A549 treated with AZD9567 at 1 μM for 4 hours (cell line): ENCODE results near the gene UXT. TPM values are rescaled to one million over a fixed set of nuclear protein-coding genes. Genes with fewer than 3 reads are reported as not detected.

Experiments used
- total RNA-seq: library from RNA; stranded (reverse); fragments of 200-300 nt; extraction: Qiagen RNA extraction; gene quantifications from 5 replicates; pipeline ENCODE4 v1.2.3, GENCODE V29; 2022; ENCODE audit not compliant: insufficient read depth

Gene UXT, protein sequence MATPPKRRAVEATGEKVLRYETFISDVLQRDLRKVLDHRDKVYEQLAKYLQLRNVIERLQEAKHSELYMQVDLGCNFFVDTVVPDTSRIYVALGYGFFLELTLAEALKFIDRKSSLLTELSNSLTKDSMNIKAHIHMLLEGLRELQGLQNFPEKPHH
- 141 to 190 TPM (median 178 TPM) in 5 replicates for total RNA-seq

DNA sequence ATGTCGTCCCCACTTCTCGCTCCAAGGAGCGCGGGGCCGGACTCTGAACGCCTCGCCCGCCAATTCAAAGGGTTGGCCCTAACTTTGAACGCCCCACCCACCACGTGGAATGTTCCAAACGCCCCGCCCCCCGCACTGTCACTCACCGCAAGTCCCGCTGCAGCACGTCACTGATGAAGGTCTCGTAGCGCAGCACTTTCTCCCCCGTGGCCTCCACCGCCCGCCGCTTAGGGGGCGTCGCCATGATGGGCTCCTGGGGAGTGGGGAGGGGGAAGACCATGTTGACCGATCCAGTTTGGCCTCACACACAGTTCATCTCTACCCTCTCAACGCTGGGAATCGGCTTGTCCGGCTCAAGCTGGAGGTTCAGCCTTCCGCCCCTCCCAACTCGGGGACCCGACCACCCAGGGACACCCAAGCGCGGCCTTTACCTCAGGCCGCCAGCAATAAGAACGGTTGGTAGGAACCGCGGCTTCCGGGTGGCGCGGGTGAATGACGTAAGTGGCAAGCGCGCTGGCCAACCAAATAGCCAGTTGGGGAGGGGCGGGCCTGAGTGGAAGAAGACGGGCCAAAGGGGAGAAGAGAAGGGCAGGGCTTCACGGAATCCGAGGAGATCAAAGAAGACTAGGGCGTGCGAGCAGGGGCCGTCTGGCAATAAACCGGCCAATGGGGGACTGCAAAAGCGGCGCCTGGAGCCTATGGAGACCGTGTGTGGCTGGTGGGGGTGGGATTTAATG lies at the start of gene UXT:
UXT (minus strand) TSS at position 497 of the 737 bp plus-strand sequence; CDS start at position 244, 253 bp downstream.

DNA sequence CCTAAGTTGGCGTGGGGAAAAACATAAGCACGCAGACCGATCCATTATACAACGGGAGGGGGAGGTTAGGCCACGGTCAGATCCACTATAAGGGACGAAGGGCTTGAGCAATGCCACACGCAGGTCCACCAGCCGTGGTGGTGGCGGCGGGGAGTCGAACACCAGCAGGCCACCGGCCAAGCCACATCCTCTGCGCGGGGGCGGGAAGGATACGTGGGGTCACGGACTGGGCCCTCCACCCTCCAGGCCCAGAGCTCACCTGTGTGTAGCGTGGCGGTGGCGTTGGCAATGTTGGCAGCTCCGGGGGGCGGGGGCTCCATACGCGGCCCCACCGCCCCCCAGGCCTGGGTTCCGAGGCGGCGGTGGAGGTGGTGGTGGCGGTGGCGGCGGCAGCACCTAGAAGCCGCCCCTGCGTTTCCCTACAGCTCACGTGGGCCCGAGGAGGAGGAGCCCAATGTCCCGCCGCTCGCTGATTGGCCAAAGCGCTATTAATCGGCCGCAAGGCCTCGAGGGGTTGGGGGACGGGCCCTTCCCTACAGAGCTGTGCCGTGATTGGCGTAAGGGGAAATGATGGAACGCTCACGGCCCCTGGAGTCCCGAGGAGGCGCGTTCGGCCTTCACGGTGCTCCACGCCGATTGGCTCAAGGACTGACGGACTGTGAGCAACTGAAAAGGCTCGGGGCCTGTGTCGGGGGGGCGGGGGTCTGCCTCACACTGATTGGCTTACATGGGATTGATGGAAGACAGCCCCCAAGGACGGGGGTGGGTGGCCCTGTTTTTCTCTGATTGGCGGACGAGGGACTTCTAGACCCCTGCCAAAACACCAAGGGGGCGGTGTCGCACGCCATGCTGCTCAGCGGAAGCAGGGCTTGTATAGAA lies 8.6 kb downstream of the UXT start, which contains the start of gene ELK1:
ELK1 (minus strand) TSS at position 400 of the 879 bp plus-strand sequence. CDS start 9,122 bp downstream, outside the sequence.

DNA sequence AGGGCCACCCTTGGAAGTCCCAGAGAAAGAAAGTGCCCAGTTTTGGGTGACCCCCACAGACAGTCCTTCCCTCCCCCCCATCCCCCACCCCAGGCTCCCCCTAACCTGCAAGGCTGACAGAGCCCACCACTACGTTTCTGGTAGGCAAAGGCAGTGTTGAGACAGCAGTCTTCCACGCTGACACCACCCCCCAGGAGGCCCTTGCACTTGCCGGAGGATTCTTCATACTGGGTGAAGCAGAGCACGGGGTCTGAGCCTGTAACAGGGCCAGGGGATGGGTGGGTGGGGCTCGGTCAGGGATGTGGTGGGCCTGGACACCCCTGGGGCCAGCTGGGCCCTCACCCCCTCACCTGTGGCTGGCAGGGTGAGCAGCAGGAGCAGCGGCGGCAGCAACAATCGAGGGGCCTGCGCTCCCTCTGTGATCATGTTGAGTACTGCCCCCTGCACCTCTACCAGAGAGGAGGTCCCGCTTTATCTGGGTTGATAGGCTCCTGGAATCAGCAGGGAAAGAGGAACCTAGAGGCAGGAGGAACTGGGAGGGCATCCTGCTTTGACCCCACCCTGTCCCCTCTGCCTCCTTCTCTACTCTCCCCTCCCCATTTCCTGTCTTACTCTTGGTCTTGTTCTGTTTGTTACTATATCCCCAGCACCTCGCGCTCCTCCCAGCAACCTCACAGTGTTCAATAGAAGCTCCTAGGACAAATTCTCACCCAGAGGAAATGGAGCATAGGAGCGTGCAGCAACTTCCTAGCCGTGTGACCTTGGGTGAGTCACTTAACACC lies 29.4 kb downstream of the UXT start, which contains the start of gene CFP:
CFP (minus strand) TSS at position 512 of the 782 bp plus-strand sequence; CDS start at position 426, 86 bp downstream.

GRCh38 chrX:47619486-47620302 lies 39.3 kb downstream of the UXT start, which contains the start of gene SYN1:
TSS of gene SYN1 (minus strand) at chrX:47619857. CDS start at chrX:47619728, 129 bp downstream.

Other genes starting within 250 kb of the UXT start
- 3.3 to 4.4 TPM (median 3.9 TPM) in 5 replicates for gene ZNF41, start 176.0 kb downstream of the UXT start, total RNA-seq
- gene ARAF, start 98.0 kb downstream of the UXT start, total RNA-seq, result 37.2 to 60.1 TPM (median 57.3 TPM) in 5 replicates
- 242 to 276 TPM (median 253 TPM) in 5 replicates for gene TIMP1, start 76.7 kb downstream of the UXT start, total RNA-seq
- gene SYN1, start 39.3 kb downstream of the UXT start, total RNA-seq, result 0.22 to 0.61 TPM (median 0.31 TPM) in 5 replicates
- gene CFP, start 29.2 kb downstream of the UXT start, total RNA-seq, result 0.32 to 0.87 TPM (median 0.70 TPM) in 4 of 5 replicates, not detected in the other
- 35.7 to 41.5 TPM (median 40.3 TPM) in 5 replicates for gene ELK1, start 8.6 kb downstream of the UXT start, total RNA-seq
- gene ZNF81, start 177.7 kb upstream of the UXT start, total RNA-seq, result 3.3 to 6.9 TPM (median 5.8 TPM) in 5 replicates